NCI-H1930 (cell line): ENCODE data around the gene FGF4.

Experiments
- DNase-seq, 2 experiments: peaks; one replicate each; lab custom pipeline; 2025; lab: John Stamatoyannopoulos, UW

FGF4 gene

GRCh38 chr11:69775163-69775755 is at the start of gene FGF4:
TSS of gene FGF4 (minus strand) at chr11:69775341. CDS start at chr11:69775084, 257 bp downstream.
- DNase-seq, result no peak

GRCh38 chr11:69823641-69824265 is 48.6 kb upstream of the FGF4 start:
- no peak for DNase-seq

- no peak for DNase-seq
Measured at GRCh38 chr11:69822676-69823494, 47.7 kb upstream of the FGF4 start.

GRCh38 chr11:69821511-69822040 is 46.4 kb upstream of the FGF4 start:
- no peak for DNase-seq

- DNase-seq, result no peak
Measured at GRCh38 chr11:69820441-69820840, 45.3 kb upstream of the FGF4 start.

- no peak for DNase-seq
Measured at GRCh38 chr11:69819541-69820070, 44.5 kb upstream of the FGF4 start.

- no peak for DNase-seq
Measured at GRCh38 chr11:69818603-69819441, 43.7 kb upstream of the FGF4 start, which contains the start of gene FGF3. TSS of gene FGF3 (minus strand) at chr11:69819416. CDS start at chr11:69818933, 483 bp downstream.

- no peak for DNase-seq
Measured at GRCh38 chr11:69818231-69818602, 43.1 kb upstream of the FGF4 start.

- no peak for DNase-seq
Measured at GRCh38 chr11:69817265-69818230, 42.4 kb upstream of the FGF4 start.

- DNase-seq, result no peak
Measured at GRCh38 chr11:69816671-69817070, 41.5 kb upstream of the FGF4 start.

- DNase-seq, result no peak
Measured at GRCh38 chr11:69815973-69816372, 40.8 kb upstream of the FGF4 start.

- DNase-seq, result no peak
Measured at GRCh38 chr11:69814902-69815301, 39.8 kb upstream of the FGF4 start.

- no peak for DNase-seq
Measured at GRCh38 chr11:69814411-69814810, 39.3 kb upstream of the FGF4 start.

- DNase-seq, result no peak
Measured at GRCh38 chr11:69813839-69814238, 38.7 kb upstream of the FGF4 start.

- DNase-seq, result no peak
Measured at GRCh38 chr11:69812946-69813345, 37.8 kb upstream of the FGF4 start.

- no peak for DNase-seq
Measured at GRCh38 chr11:69812256-69812655, 37.1 kb upstream of the FGF4 start.

GRCh38 chr11:69811431-69811830 is 36.3 kb upstream of the FGF4 start:
- no peak for DNase-seq

- no peak for DNase-seq
Measured at GRCh38 chr11:69810289-69811118, 35.4 kb upstream of the FGF4 start.

- DNase-seq, result no peak
Measured at GRCh38 chr11:69808667-69809086, 33.5 kb upstream of the FGF4 start.
